ENCODE data around the gene KCND3. TPM values are rescaled to one million over a fixed set of nuclear protein-coding genes. Genes with fewer than 3 reads are reported as not detected.

KCND3 gene
- total and polyA plus RNA-seq, 2 experiments from 2014 or later, result 0.16 to 0.33 TPM

DNA sequence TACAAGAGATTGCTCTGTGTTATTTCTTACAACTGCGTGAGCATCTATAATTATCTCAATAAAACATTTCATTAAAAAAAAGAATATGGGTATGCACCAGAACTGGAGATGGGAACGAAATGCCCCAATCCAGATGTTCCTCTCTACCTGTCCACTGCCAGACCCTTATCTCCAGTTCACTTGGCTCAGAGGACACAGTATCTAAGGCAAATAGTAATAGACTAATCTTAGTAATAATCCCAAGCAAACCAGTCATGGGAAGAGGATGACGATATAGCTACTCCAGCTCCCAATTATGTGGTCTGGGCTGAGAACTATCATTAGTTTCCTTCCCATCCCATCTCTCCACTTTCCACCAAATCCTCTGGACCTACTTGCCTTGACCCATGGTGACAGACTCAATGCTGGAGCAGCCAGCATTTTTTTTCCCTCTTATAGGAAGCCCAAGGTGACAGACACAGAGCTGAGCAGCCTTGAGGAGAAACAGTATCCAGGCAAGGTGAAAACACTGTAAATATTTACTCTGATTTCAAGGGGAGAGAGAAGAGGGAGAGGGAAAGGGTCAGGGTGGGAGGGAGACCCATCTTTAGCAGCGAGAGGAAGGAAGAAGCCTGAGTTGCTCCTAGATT is 205.1 kb downstream of the KCND3 start:
- Histone ChIP-seq H3K27ac (no peak overlapping the region), H3K4me1 (ENCODE audit: low read depth) (no peaks in the 10 kb centered on the region), H3K27me3 (peaks cover 8% of the 10 kb centered on the region), H3K4me3 (no peak overlapping the region), H3K36me3 (no peaks in the 10 kb centered on the region), H3K9me3 (ENCODE audit: low read depth) (no peaks in the 10 kb centered on the region)
- no peak for DNase-seq (ENCODE audit: low read depth in 1 of 2, low spot score in 1 of 2)
- TF ChIP-seq, protein P1, sequence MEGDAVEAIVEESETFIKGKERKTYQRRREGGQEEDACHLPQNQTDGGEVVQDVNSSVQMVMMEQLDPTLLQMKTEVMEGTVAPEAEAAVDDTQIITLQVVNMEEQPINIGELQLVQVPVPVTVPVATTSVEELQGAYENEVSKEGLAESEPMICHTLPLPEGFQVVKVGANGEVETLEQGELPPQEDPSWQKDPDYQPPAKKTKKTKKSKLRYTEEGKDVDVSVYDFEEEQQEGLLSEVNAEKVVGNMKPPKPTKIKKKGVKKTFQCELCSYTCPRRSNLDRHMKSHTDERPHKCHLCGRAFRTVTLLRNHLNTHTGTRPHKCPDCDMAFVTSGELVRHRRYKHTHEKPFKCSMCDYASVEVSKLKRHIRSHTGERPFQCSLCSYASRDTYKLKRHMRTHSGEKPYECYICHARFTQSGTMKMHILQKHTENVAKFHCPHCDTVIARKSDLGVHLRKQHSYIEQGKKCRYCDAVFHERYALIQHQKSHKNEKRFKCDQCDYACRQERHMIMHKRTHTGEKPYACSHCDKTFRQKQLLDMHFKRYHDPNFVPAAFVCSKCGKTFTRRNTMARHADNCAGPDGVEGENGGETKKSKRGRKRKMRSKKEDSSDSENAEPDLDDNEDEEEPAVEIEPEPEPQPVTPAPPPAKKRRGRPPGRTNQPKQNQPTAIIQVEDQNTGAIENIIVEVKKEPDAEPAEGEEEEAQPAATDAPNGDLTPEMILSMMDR (IDR thresholded peaks at IDR 0.05; ENCODE audit: low read depth, low read length), result no peak

DNA sequence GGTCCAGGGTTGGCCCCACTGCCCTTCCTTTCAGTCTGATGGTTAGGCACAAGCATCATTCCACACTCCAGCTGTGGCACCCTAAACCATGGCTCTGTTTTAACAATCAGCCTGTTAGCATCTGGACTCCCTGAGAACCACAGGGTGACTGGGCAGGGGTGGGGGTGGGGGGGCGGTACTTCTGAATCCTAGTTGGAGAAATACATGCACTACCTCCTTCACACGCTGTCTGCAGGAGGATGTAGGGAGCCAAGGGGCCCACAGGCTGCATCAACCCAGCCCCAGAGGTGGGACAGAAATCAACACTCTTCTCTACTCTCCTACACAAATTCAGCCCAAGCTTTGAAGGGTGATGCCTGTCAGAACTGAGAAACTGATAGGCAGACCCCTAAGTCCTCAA is 209.9 kb downstream of the KCND3 start:
- Histone ChIP-seq H3K27ac (no peak overlapping the region), H3K4me3 (no peak overlapping the region), H3K36me3 (no peaks in the 10 kb centered on the region), H3K9me3 (ENCODE audit: low read depth) (no peaks in the 10 kb centered on the region), H3K4me1 (ENCODE audit: low read depth) (no peaks in the 10 kb centered on the region), H3K27me3 (no peaks in the 10 kb centered on the region)
- TF ChIP-seq, protein P1 (IDR thresholded peaks at IDR 0.05; ENCODE audit: low read depth, low read length), result no peak
- no peak for DNase-seq (ENCODE audit: low read depth in 1 of 2, low spot score in 1 of 2)

DNA sequence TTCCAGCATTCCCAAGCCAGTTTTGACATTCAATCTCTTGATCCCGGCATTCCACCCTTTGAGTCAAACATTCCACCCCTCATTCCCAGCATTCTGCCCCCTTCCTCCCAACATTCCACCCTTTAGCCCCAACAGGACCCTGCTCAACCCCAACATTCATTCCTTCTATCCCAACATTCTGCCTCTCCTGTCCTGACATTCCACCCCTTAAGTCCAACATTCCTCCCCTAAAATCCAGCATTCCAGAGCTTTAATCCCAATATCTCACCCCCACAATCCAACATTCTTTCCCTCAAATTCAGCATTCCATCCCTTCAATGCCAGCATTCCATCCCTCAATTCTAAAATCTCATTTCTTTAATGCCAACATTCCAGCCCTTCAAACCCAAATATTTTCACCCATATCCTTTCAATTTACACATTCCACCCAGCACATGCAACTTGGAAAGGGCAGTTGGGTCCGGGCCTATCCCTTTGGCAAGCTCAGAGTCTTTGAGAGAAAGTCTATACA is 210.9 kb downstream of the KCND3 start:
- Histone ChIP-seq H3K9me3 (ENCODE audit: low read depth) (no peaks in the 10 kb centered on the region), H3K27ac (no peak overlapping the region), H3K4me3 (no peak overlapping the region), H3K36me3 (no peaks in the 10 kb centered on the region), H3K27me3 (no peaks in the 10 kb centered on the region), H3K4me1 (ENCODE audit: low read depth) (no peaks in the 10 kb centered on the region)
- peak in 1 of 2 donors; percentile 54 for DNase-seq (ENCODE audit: low read depth in 1 of 2, low spot score in 1 of 2)
- TF ChIP-seq, protein P1 (IDR thresholded peaks at IDR 0.05; ENCODE audit: low read depth, low read length), result no peak

DNA sequence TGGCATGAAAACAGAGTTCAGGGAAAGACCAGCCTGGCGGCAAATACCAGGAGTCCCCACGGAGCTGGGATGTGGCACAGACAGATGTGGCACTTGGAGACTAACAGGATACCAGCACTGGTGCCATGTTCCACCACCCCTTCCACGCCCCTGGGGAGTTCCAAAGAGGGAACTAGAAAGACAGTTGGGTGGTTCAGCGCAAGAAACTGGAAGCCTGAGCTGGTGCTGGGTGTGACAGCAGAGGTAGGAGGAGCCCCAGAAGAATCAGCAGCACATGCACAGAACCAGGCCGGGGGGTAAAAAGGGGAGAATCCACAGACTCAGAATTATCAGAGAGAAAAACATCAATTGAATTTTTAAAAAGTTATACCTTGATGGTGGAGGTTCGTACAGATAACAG is 211.4 kb downstream of the KCND3 start:
- Histone ChIP-seq H3K4me3 (no peak overlapping the region), H3K9me3 (ENCODE audit: low read depth) (no peaks in the 10 kb centered on the region), H3K27me3 (no peaks in the 10 kb centered on the region), H3K36me3 (no peaks in the 10 kb centered on the region), H3K4me1 (ENCODE audit: low read depth) (no peaks in the 10 kb centered on the region), H3K27ac (no peak overlapping the region)
- DNase-seq (ENCODE audit: low read depth in 1 of 2, low spot score in 1 of 2), result no peak
- TF ChIP-seq, protein P1 (IDR thresholded peaks at IDR 0.05; ENCODE audit: low read depth, low read length), result no peak

DNA sequence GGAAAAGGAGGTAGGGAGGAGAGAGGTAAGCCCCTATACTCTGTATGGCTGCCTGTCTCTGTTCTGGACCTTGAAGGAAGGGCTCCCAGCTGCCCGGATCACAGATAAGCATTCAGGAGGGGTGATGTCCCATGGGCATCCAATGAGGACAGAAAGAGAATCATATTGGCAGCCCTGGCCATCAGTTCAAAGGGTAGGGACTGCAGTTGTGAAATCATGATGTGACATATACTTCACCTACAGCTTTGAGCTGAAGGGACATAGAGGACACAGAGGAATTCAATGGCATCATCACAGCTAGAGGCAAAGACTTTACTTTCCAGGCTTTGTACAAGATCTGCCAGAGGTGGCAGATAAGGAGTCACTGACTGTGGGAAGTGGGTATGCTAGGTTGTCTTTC is 212.2 kb downstream of the KCND3 start:
- no peaks in the 10 kb centered on the region for H3K27me3 ChIP-seq

More for the DNA sequence above, 212.2 kb downstream of the KCND3 start:
- H3K9me3 ChIP-seq (ENCODE audit: low read depth), result no peaks in the 10 kb centered on the region
- no peaks in the 10 kb centered on the region for H3K4me1 ChIP-seq (ENCODE audit: low read depth)
- no peak for DNase-seq (ENCODE audit: low read depth in 1 of 2, low spot score in 1 of 2)
- TF ChIP-seq, protein P1 (IDR thresholded peaks at IDR 0.05; ENCODE audit: low read depth, low read length), result no peak
- no peak overlapping the region for H3K27ac ChIP-seq
- H3K36me3 ChIP-seq, result no peaks in the 10 kb centered on the region
- no peak overlapping the region for H3K4me3 ChIP-seq

Measured in cardiac muscle cell (in vitro differentiated cells and primary cell).